ENCODE measurements around the gene MYT1. TPM values are rescaled to one million over a fixed set of nuclear protein-coding genes. Genes with fewer than 3 reads are reported as not detected.

The MYT1 gene
- total RNA-seq, 1 experiment from 2014 or later = not detected

DNA sequence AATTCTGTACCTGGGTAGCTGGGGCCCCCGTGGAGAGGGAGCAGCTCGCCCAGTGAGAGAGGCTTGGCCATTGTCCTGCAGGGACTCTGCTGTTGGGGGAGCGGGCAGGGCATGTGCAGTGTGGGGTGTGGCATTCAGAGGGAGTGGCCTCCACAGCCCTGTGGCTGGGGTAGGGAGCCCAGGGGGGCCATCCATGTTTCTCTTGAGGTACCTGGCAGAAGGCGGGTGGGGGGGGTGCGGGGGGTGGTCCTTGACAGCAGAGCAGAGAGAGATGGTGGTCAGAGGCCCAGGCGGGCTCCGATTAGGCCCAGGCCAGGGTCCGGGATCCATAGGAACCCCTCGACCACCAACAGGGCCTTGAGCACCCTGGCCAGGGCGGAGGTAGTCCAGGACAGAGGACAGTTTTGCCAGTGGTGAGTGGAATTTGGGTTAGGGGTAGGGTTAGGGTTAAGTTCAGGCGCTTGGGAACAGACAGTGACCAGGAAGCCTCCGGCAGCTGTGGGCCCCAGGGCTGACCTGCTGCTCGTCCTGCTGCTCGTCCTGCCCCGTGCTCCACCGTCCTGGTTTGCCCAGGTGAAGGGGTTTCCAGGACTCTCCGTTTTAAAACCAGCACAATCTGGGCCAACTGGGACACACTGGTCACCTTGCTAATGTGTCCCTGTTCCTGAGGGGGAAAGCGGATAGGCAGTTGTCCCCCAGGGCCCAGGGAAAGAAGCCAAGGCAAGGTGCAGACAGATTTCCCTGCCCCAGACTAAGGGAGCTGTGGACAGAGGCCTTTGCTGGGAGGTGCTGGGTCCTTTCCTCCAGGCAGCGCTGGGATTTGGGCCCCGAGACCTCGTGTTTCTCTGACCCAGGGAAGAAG is 24.8 kb upstream of the MYT1 start:
- DNase-seq (ENCODE audit: low read depth) = no peak

DNA sequence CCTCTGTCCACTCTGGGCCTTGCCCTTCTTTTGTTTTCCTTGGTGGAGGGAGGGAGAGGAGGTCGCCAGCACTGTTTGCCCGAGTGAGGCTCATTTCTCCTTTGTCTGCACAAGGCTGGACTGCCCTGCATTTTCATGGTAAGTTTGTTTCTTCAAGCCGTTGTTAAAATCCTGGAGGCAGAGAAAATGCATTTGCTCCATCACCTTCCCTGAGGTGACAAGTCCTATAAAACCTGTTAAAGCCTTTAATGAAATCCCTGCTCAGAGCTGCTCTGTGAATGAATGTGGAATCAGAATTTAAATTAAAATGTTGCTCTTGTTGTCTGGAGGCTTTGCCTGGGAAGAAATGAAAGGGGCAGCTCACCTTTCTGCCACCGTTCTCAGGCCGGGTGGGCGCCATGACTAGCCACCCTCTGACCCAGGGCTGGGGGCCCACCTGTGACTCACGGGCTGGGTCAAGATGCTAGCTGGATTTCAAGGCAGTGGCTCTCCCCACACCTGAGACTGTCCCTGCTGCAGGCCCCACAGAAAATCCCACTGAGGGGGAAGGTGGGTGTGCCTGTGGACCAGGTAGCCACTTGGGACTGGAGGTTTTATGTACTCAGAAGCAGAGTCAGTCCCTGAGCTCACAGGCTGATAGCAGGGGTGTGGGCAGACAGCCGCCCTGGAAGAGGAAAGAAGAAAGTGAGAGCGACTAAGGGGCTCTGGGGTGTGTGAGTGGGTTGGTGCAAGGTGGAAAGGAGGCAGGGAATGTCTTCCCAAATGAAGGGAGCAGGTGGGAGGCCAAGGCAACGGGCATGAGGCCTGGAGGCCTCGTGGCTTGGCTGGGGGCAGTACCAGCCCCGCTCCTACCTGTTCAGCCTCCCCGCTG is 24.0 kb upstream of the MYT1 start:
- no peak for DNase-seq (ENCODE audit: low read depth)

DNA sequence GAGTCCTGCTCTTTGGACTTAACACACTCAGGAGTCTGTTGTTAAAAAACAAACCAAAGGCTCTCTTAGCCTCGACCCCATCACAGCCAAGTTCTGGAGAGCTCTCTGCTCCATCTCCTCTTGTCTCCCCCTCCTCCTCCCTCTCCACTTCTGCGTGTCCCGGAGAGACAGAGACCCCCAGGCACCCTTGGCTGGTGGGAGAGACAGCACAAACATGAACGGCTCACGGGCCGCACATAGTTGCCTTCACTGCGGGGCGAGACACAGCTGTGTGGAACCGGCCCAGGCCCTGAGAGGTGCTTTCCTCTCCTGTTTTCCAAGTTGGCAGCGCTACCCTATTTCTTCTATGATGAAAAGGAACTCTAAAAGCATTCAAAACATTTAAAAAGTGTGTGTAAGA is 23.3 kb upstream of the MYT1 start:
- DNase-seq (ENCODE audit: low read depth) = no peak

DNA sequence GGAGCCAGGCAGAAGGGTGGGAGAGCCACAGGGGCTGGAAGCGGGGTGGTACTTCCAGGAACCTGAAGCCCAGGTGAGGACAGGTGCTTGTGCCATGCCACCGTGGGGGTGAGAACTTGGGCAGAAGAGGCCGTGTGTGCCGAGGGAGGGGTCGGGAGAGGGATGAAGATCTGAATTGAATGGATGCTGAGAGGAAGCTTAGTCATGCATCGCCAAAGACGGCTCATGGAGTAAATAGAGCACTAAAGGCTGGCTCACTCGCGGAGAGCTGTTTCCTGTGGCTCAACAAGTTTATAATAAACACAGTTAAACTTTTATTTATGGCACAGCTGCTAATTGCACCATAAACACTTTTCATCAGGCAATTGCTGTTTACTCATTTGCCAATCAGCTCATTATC is 21.7 kb upstream of the MYT1 start:
- no peak for DNase-seq (ENCODE audit: low read depth)

DNA sequence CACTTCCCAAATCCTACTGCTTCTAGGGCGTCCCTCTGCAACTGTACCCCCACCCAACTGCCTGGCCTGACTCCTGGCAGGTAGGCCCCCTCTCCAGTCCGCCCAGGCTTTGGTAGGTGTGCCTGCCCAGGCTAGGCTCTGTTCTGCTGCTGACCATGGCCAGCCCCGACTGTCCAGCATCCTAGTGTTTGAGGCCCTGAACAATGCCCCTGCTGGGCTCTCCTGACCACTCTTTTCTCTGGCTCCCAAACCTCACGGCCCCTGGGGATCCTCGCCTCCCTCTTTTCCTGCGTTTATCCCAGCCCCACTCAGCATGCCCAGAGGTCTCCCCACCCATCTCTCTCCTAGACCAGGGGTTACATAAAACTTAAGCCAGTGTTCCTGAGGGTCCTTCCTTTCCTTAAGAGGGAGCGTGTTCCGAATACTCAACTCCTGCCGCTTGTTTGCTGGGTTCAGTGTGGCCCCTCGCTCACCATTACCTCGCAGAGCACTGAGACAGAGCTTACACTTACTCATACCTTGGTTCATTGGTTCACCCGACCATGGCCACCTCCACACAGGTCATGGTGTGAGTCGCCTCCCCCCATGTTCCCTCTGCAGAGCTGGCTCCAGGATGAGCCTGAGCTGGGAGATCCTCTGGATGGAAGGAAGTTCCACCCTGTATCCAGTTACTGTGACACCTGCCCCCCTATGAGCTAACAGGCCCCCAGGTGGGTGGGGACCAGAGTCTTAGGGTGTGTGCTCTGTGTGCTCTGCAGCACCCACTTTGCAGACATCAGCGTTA is 21.0 kb upstream of the MYT1 start:
- DNase-seq (ENCODE audit: low read depth) = no peak

DNA sequence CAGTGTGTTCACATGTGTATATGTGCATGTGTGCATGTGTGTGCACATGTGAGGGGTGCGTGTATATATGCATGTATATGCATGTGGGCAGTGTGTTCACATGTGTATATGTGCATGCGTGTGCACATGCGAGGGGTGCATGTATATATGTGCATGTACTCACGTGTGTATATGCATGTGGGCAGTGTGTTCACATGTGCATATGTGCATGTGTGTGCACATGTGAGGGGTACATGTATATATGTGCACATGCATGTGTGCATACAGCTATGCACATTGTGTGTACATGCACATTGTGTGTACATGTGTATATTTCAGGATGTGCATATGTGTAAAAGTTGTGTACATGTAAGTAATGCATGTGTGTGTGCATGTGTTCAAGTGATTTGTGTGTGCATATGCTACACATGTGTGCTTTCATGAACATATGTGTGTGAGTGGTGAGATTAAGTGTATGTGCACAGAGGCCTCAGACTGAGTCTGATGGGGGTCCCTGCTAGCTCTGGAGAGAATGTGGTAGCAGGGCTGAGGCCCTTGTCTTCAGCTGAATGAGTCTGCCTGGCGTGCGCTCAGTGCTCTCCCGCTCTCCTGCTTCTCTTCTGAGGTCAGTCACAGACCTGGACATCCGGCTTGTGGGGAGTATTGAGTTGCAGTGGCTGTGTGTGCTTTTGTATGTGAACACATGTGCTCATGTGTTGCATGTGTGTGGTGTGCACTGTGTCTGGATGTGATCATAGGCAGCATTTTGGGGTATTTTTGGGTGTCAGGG is 19.9 kb upstream of the MYT1 start:
- no peak for DNase-seq (ENCODE audit: low read depth)

DNA sequence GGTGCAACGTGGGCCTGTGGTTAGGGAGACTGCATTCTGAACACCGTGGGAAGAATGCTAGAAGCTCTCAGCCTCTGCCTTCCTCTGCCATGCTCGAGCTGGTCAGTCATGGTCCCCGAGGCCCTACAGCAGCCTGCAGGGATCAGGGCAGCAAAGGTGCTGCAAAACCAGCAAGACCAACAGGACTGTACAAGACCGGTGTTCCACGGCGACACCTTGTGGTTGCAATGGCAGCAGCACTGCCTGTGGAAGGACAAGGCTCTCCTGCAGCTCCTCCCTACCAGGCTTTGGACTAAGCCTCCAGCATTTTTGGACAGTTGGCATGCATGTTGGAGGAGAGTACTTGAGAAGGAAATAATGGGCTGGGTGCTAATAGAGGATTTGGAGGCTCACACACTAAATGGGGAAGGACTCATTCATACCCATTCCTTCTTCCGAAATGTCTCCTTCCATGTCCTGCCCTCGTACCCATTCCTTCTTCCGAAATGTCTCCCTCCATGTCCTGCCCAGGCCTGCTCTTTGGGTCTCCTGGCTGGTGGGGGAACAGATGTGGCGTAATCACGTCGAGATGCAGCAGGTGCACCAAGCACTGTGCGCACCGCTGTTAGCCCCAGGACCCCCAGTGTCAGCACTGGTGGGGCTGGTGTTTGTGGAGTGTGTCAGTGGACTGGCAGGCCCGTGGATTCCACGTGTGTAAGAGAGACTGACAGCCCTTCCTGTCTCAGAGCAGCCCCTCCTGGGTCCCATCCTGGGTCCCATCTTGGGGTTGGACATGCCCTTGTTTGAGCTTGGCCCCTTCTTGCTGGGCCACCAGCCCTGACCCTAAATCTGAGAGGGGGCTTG is 18.6 kb upstream of the MYT1 start:
- DNase-seq (ENCODE audit: low read depth) = no peak

DNA sequence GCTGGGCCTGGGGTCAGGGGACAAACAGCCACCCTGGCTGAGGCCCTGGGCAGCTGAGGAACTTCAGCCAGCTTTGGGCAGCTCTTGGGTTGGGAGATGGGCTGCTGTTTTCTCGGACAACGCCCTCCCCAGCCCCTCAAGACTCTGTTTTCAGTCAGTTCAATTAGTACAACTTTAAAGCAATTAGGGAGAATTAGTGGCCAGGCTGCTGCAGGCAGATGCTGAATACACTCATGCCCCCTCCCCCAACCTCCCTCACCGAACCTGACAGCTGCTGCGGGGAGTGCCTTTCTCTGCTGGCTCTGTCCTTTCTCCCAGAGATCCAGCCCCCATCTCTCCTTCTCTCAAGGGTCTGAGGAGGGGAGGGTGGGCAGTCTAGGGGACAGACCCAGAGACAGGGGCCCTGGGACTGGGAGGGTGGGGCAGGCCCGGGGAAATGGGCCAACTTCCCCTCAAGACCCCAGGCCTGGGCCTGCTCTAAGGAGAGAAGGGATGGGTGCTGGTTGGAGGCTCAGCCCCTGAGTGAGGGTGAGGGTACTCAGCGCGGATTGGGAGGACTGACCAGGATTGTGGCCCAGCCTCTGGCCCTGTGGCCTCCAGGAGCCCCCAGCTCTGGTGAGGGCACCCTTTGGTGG is 17.8 kb upstream of the MYT1 start:
- no peak for DNase-seq (ENCODE audit: low read depth)

DNA sequence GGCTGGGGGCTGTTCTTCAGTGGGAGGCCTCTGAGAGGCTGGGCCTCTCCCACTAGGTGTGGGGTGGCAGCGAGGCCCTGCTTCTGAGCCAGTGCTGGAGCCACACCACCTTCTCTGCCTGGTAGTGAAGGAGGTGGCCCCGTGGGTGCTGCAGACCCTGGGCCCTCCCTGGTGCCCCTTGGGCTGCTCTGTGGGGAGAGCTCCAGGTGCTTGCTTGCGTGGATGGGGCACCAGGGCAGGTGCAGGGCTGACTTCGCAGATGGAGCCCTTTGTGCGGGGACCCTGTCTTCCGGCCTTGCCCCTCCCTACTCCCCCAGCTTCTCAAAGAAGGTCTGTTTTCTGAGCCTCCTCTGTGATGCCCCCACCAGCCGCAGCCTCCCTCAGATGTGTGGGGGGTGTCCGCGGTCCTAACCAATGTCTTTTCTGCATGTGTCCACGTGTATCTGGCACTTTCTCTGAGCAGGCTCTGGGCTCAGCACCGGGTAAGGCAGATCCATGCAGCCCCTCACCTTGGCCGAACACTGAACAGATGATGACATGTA is 17.2 kb upstream of the MYT1 start:
- DNase-seq (ENCODE audit: low read depth) = no peak

DNA sequence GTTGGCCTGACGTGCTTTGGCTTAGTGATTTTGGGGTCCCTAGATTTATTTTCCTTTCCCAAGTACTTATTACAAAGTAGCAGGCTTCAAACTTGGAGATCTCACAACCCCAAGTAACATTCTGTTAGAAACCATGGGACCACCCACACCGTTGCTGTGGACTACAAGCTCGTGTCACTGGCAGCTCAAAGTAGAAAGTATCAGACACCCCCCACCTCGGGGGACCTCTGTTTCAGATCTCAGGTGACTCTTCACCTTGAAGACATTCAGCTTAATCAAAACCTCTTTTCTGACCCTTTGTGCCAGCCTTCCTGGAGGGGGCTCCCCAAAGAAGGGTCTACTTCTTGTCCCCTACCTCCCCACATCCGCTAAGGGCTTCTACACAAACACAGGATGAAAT is 15.7 kb upstream of the MYT1 start:
- DNase-seq (ENCODE audit: low read depth) = no peak

DNA sequence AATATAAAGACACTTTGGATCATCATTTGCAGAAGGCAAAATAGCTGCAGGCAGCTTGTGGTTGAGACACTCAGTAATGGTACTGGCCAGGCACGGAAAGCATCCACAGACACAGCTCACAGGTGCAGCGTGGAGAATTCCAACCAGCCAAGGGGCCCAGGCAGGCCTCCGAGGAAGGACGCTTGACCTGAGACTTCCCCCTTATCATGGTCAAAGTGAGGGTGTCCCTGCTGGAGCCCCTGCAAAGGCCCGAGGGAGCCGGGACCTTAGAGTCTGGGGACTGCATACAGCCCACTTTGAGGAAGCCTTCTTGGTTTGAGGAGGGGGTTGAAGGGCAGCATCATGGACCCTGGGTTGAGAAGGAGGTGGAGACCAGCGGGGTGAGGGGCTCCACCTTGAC is 15.1 kb upstream of the MYT1 start:
- no peak for DNase-seq (ENCODE audit: low read depth)

DNA sequence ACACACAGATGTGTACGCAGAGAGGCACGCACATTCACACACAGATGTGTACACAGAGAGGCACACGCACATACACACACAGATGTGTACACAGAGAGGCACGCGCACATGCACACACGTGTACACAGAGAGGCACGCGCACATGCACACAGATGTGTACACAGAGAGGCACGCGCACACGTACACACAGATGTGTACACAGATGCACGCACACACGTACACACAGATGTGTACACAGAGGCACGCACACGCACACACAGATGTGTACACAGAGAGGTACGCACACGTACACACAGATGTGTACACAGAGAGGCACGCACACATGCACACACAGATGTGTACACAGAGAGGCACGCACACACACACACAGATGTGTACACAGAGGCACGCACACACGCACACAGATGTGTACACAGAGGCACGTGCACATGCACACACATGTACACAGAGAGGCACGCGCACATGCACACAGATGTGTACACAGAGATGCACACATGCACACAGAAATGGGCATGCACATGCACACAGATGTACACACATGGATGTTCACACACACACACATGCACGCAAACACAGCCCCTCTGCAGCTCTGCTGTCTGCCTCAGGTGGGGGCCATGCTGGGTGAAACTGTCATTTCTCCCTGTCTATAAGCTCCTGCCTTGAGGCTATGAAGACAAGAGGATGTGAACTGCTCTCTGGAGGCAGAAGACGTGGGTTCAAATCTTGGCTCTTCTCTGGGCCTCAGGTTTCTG is 14.3 kb upstream of the MYT1 start:
- DNase-seq (ENCODE audit: low read depth) = no peak

DNA sequence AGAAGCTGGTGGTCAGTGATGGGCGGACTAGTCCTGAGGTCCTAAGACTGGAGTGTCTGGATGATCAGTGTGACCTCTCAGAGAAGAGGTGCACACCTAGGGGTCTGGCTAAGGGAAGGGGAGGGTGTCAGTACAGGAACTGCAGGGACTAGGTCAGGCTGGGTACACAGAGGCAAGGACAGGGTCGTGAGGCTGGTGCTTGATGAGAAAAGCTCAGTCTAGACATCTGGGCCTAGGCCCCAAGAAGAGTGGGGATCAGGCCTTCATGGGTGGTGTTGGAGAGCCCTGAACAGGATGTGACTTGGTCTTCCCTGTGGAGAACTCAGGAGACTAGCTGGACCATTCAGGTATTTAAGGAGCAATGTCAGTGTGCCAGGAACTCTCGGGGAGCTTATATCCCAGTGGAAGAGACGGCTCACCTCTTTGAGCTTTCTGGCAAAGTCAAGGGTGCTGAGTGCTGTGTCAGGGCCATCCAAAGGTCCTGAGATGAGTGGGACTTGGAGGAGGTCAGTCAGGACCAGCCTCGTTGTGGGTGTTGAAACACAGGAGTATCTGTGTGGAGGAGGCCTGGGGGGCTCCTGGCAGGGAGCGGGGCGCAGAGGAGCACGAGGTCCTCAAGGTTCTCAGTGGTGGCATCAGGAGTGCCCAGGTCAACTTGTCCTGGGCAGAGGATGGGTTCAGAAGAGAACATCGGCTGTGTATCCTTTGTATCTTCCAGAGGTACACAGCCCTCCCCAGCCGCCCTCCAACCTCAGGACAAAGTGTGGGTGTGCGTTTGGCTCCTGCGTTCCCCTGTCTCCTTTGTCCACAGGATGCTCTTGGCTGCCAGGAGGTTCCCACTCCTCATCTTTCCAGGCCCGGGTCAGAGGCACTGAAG is 13.3 kb upstream of the MYT1 start:
- DNase-seq (ENCODE audit: low read depth) = no peak

DNA sequence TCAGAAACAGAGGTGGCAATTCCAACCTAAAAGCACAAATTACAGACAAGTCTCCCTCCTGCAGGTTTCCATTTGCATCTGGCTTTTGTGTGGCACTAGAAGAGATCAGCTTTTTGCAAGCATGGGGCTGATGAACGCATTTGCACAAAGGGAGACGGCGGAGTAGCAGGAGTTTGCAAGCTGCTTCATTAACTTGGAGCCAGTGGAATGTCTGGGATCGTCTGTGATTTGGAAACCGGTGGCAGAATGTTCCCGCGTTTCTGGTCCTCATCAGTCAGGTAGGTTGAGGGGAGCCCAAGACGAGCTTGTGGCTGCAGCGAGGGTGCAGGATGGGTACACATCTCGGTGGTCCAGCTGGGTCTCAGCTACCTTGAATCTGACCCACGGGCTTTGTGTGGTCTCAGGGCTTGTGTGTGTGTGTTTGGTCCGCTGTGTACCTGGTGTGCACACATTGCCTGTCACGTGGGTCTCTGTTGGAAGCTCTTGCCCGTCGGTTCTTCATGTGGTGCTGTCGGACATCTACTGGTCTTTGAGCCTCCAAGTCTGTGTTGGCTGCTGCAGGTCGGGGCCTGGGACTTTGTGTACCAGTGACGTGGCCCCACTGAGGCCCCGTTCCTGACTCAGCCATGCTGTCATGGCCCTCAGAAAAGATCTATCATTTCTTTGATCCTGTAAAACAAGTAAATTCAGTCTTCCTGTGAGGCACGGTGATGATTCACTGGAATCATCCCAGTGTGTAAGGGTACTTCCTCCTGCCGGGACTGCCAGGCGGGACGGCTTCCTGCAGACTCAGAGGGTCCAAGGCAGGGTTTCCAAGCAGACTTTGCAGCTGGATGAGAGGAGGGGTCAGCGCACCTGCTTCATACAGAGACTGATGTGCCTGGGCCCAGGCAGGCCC is 12.4 kb upstream of the MYT1 start:
- peak; percentile 42 for DNase-seq (ENCODE audit: low read depth)

DNA sequence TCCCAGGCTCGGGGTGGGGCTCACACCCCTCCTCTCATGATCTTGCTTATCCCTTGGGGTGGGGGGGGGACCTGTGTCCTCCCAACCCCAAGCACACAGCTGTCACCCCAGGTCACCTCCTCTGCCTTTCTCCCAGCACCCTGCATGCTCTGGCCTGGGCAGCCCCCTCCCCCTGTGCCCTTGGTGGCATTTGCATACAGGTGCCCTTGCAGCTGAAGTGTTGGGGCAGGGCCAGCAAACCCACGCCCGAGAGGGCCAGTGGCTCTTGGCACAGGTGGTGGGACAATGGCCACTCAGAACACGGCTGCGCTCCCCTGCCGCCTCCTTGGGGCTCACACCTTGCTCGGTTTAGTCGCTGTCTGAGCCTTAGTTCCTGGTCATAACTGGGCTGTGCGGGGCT is 11.3 kb upstream of the MYT1 start:
- no peak for DNase-seq (ENCODE audit: low read depth)

DNA sequence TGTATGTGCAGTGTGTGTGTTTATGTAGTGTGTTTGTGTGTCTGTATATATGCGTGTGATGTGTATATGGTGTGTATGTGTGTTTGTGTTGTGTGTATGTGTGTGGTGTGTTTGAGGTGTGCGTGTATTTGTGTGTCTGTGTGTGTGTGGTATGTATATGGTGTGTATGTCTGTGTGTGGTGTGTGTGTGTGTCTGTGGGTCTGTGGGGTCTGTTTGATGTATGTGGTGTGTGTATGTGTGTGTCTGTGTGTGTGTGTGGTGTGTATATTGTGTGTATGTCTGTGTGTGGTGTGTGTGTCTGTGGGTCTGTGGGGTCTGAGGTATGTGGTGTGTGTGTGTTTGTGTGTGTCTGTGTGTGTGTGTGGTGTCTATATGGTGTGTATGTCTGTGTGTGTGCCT is 10.8 kb upstream of the MYT1 start:
- DNase-seq (ENCODE audit: low read depth) = no peak
